ENCODE results near the gene ST3GAL2.

Gene ST3GAL2, protein sequence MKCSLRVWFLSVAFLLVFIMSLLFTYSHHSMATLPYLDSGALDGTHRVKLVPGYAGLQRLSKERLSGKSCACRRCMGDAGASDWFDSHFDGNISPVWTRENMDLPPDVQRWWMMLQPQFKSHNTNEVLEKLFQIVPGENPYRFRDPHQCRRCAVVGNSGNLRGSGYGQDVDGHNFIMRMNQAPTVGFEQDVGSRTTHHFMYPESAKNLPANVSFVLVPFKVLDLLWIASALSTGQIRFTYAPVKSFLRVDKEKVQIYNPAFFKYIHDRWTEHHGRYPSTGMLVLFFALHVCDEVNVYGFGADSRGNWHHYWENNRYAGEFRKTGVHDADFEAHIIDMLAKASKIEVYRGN

DNA sequence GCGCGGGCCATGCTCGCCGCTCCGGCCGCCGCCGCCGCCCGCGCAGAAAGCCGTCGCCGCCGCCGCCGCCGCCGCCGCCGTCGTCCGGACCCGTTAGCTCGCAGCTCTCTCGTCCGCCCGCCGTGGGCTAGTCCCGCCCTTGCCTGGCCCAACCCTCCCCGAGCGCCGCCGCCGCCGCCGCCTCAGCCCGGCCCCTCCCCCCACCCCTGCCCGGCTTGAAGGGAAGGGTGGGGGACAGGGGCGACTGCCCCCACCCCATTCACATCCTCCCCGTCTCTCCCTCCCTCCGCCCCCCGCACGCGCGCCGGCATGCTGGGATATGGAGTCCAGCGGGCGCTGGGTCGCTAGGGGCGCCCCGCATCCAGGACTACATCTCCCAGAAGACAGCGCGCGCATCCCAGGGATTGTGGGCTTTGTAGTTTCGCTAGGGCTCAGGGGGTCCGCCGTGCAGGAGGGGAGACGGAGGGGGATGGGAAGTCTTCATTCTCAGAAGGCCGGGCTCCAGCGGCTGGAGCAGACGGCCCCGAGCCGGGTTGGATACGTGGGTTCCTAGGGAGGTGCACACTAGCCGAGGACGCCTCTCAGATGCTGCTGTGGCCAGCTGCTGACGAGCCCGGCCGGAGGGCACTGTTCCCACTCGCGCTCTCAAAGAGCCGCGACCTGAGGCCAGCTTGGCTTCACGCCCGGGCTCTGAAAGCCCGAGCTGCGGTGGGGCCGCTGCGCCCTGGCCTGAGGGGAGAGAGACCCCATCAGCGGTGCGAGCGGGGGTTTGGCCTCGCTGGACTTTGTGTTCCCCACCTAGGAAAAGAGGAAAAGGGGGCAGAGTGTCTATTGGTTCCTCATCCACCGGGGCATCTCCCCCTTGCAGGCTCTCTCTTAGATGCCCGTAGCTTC, at the start of gene ST3GAL2:
ST3GAL2 (minus strand) TSS at position 132 of the 894 bp plus-strand sequence. CDS start 40,570 bp downstream, outside the sequence.
- DNase-seq = peak; percentile 95

DNA sequence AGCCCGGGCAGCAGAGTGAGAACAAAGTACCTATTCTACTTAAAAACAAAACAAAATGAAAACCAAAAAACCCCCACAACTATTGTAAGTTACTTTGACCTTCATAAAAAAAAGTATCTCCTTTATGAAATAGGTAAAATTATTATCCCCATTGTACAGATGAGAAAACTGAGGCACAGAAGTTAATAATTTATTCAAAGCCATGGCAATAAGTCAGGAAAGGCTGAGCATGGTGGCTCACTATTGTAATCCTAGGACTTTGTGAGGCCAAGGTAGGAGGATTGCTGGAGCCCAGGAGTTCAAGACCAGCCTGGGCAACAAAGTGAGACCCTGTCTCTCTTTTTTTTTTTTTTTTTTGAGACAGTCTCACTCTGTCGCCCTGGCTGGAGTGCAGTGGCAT, 46.0 kb upstream of the ST3GAL2 start:
- no peak for DNase-seq

- DNase-seq = no peak
Measured at GRCh38 chr16:70483426-70483825, 44.5 kb upstream of the ST3GAL2 start.

DNA sequence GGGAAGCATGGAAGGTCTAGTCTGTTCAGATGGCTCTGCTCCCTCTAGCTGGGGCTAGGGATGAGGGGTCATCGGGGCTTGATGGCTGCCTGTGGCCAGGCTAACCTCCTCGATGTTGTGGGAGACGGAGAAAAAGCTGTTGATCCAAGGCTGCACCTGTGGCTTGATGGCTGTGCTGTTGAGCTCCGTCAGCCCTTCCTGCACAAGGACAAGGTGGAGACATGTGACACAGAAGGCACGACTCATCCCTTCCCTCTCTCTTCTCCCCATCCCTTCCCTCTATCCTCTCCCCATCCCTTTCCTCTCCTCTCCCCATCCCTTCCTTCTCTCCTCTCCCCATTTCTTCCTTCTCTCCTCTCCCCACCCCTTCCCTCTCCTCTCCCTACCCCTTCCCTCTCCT, 43.7 kb upstream of the ST3GAL2 start:
- no peak for DNase-seq

GRCh38 chr16:70481929-70482536, 43.1 kb upstream of the ST3GAL2 start:
- DNase-seq = no peak

DNA sequence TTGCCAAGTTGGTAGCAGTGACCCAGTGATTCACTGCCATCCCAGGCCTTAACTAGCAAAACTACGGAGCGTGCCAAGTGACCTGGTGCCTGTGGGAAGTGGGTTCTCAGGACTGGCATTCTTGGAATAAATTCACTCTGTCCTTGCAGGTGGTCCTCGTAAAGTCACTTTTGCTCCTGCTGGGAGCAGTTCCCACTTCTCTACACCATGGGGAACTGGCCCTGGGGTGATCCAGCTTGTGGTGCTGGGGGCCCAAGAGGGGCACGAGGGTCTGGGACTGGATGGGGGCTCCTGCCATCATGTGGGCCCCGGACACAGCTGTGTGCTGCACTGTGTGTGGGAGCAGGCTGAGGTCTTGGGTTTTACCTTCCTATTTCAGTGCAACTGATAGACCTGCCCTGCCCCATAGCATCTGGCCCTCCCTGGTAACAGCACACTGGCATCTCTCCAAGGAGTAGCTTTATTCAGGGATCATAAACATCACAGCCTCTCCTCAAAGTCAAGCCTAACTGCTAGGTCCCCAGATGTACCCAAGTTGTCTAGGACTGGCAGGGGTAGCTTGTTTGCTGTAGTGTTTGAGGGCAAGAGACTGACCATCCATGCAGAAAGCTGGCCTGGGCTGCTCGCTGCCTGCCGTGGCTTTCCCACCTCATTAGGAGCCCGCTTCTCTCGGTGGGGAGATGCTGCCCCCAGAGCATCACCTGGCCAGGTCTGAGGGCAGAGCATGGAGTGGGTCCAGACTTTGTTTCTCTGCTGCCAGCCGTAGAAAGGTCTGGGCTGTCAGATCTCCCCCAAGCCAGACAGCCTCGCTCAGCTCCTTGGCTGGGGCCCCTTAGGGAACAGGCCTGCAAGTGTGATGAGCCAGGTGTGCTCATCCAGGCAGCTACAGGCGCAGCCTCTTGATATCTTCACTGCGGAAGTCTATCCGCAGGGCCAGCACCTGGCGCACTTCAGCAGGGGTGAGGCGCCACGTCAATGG, 41.5 kb upstream of the ST3GAL2 start:
- DNase-seq = no peak

DNA sequence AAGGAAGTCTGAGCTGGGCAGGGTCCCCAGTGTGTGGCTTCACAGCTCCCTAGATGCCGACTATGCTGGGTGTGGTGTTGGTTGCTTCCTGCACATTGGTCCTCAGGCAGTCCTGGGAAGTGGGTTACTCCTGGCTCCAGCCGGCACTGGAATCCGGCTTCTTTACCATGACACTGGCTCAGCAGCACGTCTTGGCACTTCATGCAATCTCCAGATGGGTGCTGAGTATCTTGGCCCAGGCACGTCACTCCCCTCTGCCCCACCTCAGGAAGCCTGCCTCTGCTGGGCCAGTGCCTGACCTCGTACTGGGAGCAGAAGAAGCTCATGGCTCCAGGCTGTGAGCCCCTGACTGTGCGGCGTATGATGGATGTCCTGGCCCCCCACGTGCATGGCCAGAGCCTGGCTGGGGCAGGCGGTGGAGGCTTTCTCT, 40.0 kb upstream of the ST3GAL2 start:
- no peak for DNase-seq

DNA sequence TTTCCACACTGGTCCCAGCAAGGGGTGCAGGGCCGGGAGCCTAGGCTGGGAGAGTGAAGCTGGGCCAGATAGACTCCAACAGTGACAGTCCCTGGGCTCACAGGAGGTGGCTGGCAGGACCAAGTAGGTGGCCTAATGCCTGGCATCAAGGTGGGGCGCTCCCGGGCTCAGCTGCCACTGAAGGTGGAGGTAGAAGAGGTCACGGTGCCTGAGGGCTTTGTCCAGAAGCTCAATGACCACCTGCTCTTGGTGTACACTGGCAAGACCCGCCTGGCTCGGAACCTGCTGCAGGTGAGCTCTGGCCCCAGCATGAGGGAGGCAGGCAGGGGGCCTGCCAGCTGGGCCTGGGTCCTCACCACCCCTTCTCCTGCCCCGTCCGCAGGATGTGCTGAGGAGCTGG, 39.3 kb upstream of the ST3GAL2 start:
- no peak for DNase-seq

- no peak for DNase-seq
Measured at GRCh38 chr16:70476272-70477020, 37.5 kb upstream of the ST3GAL2 start.

- DNase-seq = no peak
Measured at GRCh38 chr16:70475054-70475871, 36.4 kb upstream of the ST3GAL2 start.

- no peak for DNase-seq
Measured at GRCh38 chr16:70474320-70475053, 35.6 kb upstream of the ST3GAL2 start.

DNA sequence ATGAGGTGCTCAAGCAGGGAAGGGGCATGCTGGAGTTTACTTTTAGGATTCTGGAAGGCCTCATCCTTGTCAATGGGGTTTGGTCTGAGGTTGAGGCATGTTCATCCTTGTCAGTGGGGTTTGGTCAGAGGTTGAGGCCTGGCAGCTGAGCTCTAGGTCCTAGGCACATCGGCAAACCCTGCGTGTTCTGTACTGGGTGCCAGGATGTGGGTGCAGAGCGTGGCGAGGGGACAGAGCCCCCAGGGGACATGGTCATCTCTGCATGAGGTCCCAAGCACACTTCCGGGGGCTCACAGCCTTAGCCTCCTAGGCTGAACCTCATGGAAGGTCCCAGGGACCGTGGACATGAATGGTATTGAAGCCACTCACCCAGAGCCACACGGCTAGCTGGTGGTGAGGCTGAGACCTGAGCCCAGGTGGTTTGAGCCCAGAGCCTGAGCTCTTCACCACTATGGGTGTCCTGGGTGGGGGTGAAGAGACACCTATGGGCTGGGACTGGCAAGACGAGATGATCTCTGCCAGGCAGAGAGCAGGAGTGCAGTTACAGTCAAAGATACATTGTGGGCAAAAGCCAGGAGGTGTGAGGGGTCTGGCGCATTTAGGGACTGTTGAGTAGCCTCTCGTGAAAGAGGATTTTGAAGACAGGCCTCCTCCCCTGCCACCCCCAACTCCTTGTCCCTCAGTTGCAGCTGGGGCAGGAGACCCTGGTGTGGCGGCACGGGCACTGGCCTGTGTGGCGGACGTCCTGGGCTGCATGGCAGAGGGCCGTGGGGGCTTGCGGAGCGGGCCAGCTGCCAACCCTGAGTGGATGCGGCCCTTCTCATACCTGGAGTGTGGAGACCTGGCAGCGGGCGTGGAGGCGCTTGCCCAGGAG, 34.8 kb upstream of the ST3GAL2 start:
- no peak for DNase-seq

DNA sequence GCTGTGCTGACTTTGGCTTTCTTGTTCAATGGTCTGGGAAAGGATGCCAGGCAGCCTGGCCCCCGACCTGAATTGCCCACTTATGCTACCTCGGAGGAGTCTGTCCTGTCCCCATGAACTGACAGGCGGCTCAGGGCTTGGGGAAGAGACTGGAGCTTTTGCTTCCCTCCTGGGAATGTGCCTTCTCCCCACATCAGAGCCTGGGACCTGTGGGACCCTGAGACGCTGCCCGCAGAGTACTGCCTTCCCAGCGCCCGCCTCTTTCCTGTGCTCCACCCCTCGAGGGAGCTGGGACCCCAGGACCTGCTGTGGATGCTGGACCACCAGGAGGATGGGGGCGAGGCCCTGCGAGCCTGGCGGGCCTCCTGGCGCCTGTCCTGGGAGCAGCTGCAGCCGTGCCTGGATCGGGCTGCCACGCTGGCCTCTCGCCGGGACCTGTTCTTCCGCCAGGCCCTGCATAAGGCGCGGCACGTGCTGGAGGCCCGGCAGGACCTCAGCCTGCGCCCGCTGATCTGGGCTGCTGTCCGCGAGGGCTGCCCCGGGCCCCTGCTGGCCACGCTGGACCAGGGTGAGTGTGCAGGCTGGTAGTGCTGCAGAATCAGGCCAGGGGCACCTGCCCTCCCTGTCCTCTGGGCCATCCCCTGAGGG, 34.0 kb upstream of the ST3GAL2 start:
- no peak for DNase-seq

GRCh38 chr16:70470927-70471341, 32.0 kb upstream of the ST3GAL2 start:
- no peak for DNase-seq

DNA sequence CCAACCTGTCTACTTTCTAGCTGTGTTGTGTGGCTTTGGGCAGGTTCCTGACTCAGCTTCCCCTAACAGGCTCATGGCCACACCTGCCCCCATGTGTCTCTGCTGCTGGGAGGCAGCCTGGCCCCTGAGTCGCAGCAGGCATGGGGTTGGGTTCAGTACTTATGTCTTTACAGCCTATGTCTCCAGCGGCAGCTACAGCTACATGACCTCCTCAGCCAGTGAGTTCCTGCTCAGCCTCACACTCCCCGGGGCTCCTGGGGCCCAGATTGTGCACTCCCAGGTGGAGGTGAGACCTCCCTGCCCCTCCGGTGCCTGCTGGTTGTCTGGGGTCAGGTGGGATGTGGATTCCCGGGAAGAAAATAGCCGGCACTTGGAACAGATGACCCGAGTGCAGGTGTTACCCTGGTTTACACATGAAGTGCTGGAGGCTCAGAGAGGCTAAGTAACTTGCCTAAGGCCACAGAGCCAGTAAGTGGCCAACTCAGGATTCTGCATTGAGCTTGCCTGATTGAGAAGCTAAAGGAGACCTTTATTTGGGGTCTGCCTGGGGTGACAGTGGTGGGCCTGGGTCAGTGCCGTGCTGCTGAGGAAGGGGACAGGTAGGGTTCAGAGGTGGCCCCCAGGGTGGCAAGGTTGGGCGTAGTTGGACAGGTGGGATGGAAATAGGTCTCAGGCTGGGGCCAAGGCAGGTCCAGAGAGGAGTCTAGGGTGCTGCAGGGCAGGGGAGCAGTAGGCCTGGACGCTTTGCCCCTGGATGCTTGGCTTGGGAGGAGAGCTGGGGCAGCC, 31.4 kb upstream of the ST3GAL2 start:
- no peak for DNase-seq

- DNase-seq = no peak
Measured at GRCh38 chr16:70468776-70469525, 30.1 kb upstream of the ST3GAL2 start.

- no peak for DNase-seq
Measured at GRCh38 chr16:70467608-70468007, 28.7 kb upstream of the ST3GAL2 start.

Data from NCI-H1092 (cell line).